Endodermal cell (in vitro differentiated cells): ENCODE data around the gene SURF2. TPM values are rescaled to one million over a fixed set of nuclear protein-coding genes. Genes with fewer than 3 reads are reported as not detected.
"Not testable (repeated sequence)": the region's sequence is repeated elsewhere in the genome, so short reads cannot be mapped to it uniquely, and the experiment has no call there.

Experiments
- DNase-seq: peaks from one replicate; pipeline ENCODE4 v3.0.0-alpha.2; 2017
- H3K27ac ChIP-seq: 2 replicates; pipeline ENCODE4 v1.5.1; 2013; ENCODE audit warnings: mild to moderate bottlenecking, low read depth, low read length, moderate library complexity
- H3K27me3 ChIP-seq: 2 replicates; pipeline ENCODE4 v1.6.1; 2013; ENCODE audit warnings: mild to moderate bottlenecking, low read length, moderate library complexity; ENCODE audit not compliant: insufficient read depth, control insufficient read depth, poor library complexity, severe bottlenecking
- H3K36me3 ChIP-seq: 2 replicates; pipeline ENCODE4 v1.7.0; 2013; ENCODE audit warnings: mild to moderate bottlenecking, low read length, moderate library complexity; ENCODE audit not compliant: control insufficient read depth, insufficient read depth
- H3K4me1 ChIP-seq: one replicate; pipeline ENCODE4 v1.7.0; 2013; ENCODE audit warnings: low read length; ENCODE audit not compliant: control insufficient read depth, insufficient read depth
- H3K4me3 ChIP-seq: 2 replicates; pipeline ENCODE4 v1.5.1; 2013; ENCODE audit warnings: mild to moderate bottlenecking, low read length, moderate library complexity
- H3K9ac ChIP-seq: 2 replicates; pipeline ENCODE4 v1.6.1; 2013; ENCODE audit warnings: mild to moderate bottlenecking, low read length, moderate library complexity; ENCODE audit not compliant: poor library complexity, severe bottlenecking; ENCODE audit errors: extremely low read depth
- H3K9me3 ChIP-seq: 2 replicates; pipeline ENCODE4 v1.6.1; 2013; ENCODE audit warnings: mild to moderate bottlenecking, low read length, moderate library complexity; ENCODE audit not compliant: control insufficient read depth
- H3K27ac Mint-ChIP-seq: 2 replicates; pipeline ENCODE4 v1.8.0; 2020; ENCODE audit warnings: mixed read lengths
- H3K27me3 Mint-ChIP-seq: 2 replicates; pipeline ENCODE4 v1.8.0; 2021; ENCODE audit warnings: mild to moderate bottlenecking, mixed read lengths; ENCODE audit not compliant: insufficient read depth
- H3K36me3 Mint-ChIP-seq: 2 replicates; pipeline ENCODE4 v1.8.0; 2020; ENCODE audit warnings: low read depth, mixed read lengths
- H3K4me1 Mint-ChIP-seq: 2 replicates; pipeline ENCODE4 v1.8.0; 2020; ENCODE audit warnings: mixed read lengths
- H3K4me3 Mint-ChIP-seq: 2 replicates; pipeline ENCODE4 v1.8.0; 2020; ENCODE audit warnings: mild to moderate bottlenecking, moderate library complexity, mixed read lengths
- H3K9me3 Mint-ChIP-seq: 2 replicates; pipeline ENCODE4 v1.8.0; 2020; ENCODE audit warnings: mild to moderate bottlenecking, mixed read lengths
- WGBS, 2 experiments: methylation state at CpG; one replicate each; pipeline versions ENCODE4 v1.1.5 to v1.1.7; 2013; ENCODE audit warnings: missing lambda C conversion rate in 2 of 2, mixed read lengths in 1 of 2; ENCODE audit not compliant: insufficient coverage in 1 of 2, insufficient read length in 1 of 2; 5-methylcytosine and 5-hydroxymethylcytosine counted together
- total RNA-seq, 2 donors: library from RNA; stranded (reverse); fragmentation: NEBNext Ultra II Directional in 1 of 2; extraction: Animal tissue kit (Norgen Biotek cat#: 25700) in 1 of 2; gene quantifications; 2 replicates in 1 of 2; 3 replicates in 1 of 2; pipeline ENCODE4 v1.2.1, GENCODE V29; 2021
- TF ChIP-seq, protein P1 (sequence below): fragments of 200-600 bp; sonication (generic); conservative IDR thresholded peaks from 2 replicates; pipeline ENCODE4 v1.5.0; 2021; ENCODE audit warnings: antibody characterized with exemption, mild to moderate bottlenecking

Gene SURF2
- total RNA-seq, 2 donors from 2014 or later = 18.0 to 25.9 TPM

DNA sequence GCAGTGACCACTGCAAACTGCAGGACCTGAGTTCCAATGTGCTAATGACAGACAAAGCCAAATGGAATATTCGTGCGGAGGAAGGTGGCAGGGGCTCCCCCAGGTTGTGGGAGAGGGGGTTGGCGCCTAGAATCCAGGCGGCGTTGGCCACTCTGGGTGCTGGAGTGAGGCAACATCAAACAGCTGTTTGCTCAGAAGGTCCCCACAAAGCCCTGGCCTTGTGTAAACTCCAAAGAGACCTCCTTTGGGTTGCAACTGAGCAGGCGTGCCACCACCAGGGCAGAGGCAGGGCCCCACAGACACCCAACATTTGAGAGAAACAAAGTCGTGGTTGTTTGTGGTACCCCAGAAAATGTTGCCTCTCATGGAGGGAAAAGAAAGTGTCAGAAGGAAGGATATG lies 34.4 kb downstream of the SURF2 start:
- H3K4me1 ChIP-seq = no peaks in the 10 kb centered on the region
- no peak overlapping the region for H3K9ac ChIP-seq
- no peak for DNase-seq
- Mint-ChIP-seq H3K9me3 (peaks cover 17% of the 10 kb centered on the region), H3K4me1 (no peaks in the 10 kb centered on the region), H3K27ac (no peak overlapping the region), H3K36me3 (no peaks in the 10 kb centered on the region), H3K27me3 (peaks cover 24% of the 10 kb centered on the region), H3K4me3 (no peak overlapping the region)
- no peaks in the 10 kb centered on the region for H3K27me3 ChIP-seq
- no peak overlapping the region for H3K27ac ChIP-seq
- 84 to 87% methylated on average over 3 to 7 of the region's 7 CpGs for WGBS, 2 experiments
- H3K36me3 ChIP-seq = no peaks in the 10 kb centered on the region
- TF ChIP-seq, protein P1, sequence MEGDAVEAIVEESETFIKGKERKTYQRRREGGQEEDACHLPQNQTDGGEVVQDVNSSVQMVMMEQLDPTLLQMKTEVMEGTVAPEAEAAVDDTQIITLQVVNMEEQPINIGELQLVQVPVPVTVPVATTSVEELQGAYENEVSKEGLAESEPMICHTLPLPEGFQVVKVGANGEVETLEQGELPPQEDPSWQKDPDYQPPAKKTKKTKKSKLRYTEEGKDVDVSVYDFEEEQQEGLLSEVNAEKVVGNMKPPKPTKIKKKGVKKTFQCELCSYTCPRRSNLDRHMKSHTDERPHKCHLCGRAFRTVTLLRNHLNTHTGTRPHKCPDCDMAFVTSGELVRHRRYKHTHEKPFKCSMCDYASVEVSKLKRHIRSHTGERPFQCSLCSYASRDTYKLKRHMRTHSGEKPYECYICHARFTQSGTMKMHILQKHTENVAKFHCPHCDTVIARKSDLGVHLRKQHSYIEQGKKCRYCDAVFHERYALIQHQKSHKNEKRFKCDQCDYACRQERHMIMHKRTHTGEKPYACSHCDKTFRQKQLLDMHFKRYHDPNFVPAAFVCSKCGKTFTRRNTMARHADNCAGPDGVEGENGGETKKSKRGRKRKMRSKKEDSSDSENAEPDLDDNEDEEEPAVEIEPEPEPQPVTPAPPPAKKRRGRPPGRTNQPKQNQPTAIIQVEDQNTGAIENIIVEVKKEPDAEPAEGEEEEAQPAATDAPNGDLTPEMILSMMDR = no peak
- no peaks in the 10 kb centered on the region for H3K9me3 ChIP-seq
- no peak overlapping the region for H3K4me3 ChIP-seq

DNA sequence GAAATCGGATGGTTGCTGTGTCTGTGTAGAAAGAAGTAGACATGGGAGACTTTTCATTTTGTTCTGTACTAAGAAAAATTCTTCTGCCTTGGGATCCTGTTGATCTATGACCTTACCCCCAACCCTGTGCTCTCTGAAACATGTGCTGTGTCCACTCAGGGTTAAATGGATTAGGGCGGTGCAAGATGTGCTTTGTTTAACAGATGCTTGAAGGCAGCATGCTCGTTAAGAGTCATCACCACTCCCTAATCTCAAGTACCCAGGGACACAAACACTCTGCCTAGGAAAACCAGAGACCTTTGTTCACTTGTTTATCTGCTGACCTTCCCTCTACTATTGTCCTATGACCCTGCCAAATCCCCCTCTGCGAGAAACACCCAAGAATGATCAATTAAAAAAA lies 35.1 kb downstream of the SURF2 start:
- not testable (repeated sequence) for H3K9ac ChIP-seq, H3K4me1 Mint-ChIP-seq, H3K36me3 ChIP-seq, H3K36me3 Mint-ChIP-seq, H3K4me3 ChIP-seq, H3K27ac ChIP-seq, H3K9me3 ChIP-seq, H3K27ac Mint-ChIP-seq, H3K27me3 ChIP-seq, H3K4me3 Mint-ChIP-seq, DNase-seq, H3K4me1 ChIP-seq
- 57% methylated on average over 2 of the region's 4 CpGs; no CpG with 5 or more reads in 1 of the 2 experiments for whole genome bisulfite sequencing, 2 experiments
- Mint-ChIP-seq H3K27me3 (peaks cover 25% of the 10 kb centered on the region), H3K9me3 (peaks cover 17% of the 10 kb centered on the region)

DNA sequence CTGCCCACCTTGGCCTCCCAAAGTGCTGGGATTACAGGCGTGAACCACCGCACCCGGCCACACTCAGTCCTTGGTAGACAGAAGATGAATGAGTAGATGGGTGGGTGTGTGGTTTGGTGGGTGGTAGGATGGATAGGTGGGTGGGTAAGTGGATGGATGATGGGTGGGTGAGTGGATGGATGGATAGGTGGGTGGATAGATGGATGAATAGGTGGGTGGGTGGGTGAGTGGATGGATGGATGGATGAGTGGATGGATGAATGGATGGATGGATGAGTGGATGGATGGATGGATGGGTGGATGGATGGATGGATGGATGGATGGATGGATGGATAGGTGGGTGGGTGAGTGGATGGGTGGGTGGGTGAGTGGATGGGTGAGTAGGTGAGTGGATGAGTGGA lies 36.0 kb downstream of the SURF2 start:
- Mint-ChIP-seq H3K27me3 (peaks cover 25% of the 10 kb centered on the region), H3K9me3 (peaks cover 17% of the 10 kb centered on the region)
- not testable (repeated sequence) for H3K36me3 Mint-ChIP-seq, H3K27ac Mint-ChIP-seq, H3K9ac ChIP-seq, H3K36me3 ChIP-seq, H3K27me3 ChIP-seq, DNase-seq, H3K4me1 Mint-ChIP-seq, H3K4me3 Mint-ChIP-seq, H3K9me3 ChIP-seq, H3K4me3 ChIP-seq, H3K4me1 ChIP-seq, H3K27ac ChIP-seq
- 74 to 91% methylated on average over 3 of the region's 3 CpGs for WGBS, 2 experiments

DNA sequence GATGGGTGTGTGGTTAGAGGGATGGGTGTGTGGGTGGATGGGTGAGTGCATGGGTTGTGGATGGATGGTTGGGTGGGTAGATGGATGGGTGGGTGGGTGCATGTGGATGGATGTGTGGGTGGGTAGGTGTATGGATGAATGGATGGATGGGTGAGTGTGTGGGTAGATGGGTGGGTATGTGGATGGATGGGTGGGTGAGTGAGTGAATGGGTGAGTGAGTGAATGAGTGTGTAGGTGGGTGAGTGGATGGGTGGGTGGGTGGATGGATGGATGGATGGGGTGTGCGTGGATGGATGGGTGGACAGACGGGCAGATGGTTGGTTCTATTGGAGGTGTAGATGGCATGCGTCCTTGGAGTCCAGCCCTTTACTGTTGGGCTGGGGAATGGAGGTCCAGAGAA lies 37.0 kb downstream of the SURF2 start:
- Histone ChIP-seq H3K9ac (no peak overlapping the region), H3K27ac (no peak overlapping the region), H3K27me3 (no peaks in the 10 kb centered on the region), H3K36me3 (no peaks in the 10 kb centered on the region), H3K9me3 (no peaks in the 10 kb centered on the region), H3K4me1 (no peaks in the 10 kb centered on the region), H3K4me3 (no peak overlapping the region)
- H3K4me3 Mint-ChIP-seq = no peak overlapping the region
- H3K36me3 Mint-ChIP-seq = no peaks in the 10 kb centered on the region
- DNase-seq = no peak
- H3K9me3 Mint-ChIP-seq = peaks cover 17% of the 10 kb centered on the region
- H3K27ac Mint-ChIP-seq = no peak overlapping the region
- WGBS, 2 experiments = 85 to 100% methylated on average over 3 of the region's 3 CpGs
- H3K27me3 Mint-ChIP-seq = peaks cover 25% of the 10 kb centered on the region
- TF ChIP-seq, protein P1 = no peak
- H3K4me1 Mint-ChIP-seq = no peaks in the 10 kb centered on the region
